CD4-positive, alpha-beta memory T cell (primary cell): ENCODE measurements around the gene TTC7B. TPM values are rescaled to one million over a fixed set of nuclear protein-coding genes. Genes with fewer than 3 reads are reported as not detected.

Experiments used
- CTCF ChIA-PET: fragments of 350-600 bp; sonication (Branson Sonifier 250); formaldehyde crosslinking; loops from one replicate; lab custom pipeline; 2021; ENCODE audit warnings: inconsistent platforms; ENCODE audit not compliant: partially characterized antibody; lab: Charles Lee
- POLR2A ChIA-PET: fragments of 350-600 bp; sonication (Branson Sonifier 250); formaldehyde crosslinking; loops from one replicate; lab custom pipeline; 2021; ENCODE audit not compliant: partially characterized antibody; lab: Charles Lee
- DNase-seq, 5 donors: peaks; one replicate each; pipeline versions ENCODE4 v3.0.0 to v3.0.0-alpha.2; 2020 to 2022; ENCODE audit warnings: mixed read lengths in 1 of 5
- H3K27ac ChIP-seq: one replicate; pipeline ENCODE4 v1.7.0; 2013; ENCODE audit warnings: low read depth, low read length
- H3K27me3 ChIP-seq: 2 replicates; pipeline ENCODE4 v1.7.0; 2013; ENCODE audit warnings: mild to moderate bottlenecking, low read length, moderate library complexity; ENCODE audit not compliant: insufficient read depth
- H3K36me3 ChIP-seq: 2 replicates; pipeline ENCODE4 v1.7.0; 2013; ENCODE audit warnings: mild to moderate bottlenecking, low read length, moderate library complexity; ENCODE audit not compliant: insufficient read depth
- H3K4me1 ChIP-seq: 2 replicates; pipeline ENCODE4 v1.7.0; 2013; ENCODE audit warnings: mild to moderate bottlenecking, low read length, moderate library complexity; ENCODE audit not compliant: insufficient read depth
- H3K4me3 ChIP-seq, 2 donors: one replicate each; pipeline ENCODE4 v1.7.0; 2013; ENCODE audit warnings: low read length in 2 of 2, mild to moderate bottlenecking in 1 of 2
- H3K9me3 ChIP-seq, 2 donors: one replicate each; pipeline ENCODE4 v1.7.0; 2013; ENCODE audit warnings: low read length in 2 of 2, control low read depth in 1 of 2; ENCODE audit not compliant: control insufficient read depth in 1 of 2
- H3K27ac Mint-ChIP-seq, 7 donors: one replicate each; pipeline ENCODE4 v1.8.0; 2020 to 2021; ENCODE audit warnings: mixed read lengths in 7 of 7, mild to moderate bottlenecking in 6 of 7, inconsistent platforms in 3 of 7, moderate library complexity in 3 of 7
- H3K27me3 Mint-ChIP-seq, 2 donors: one replicate each; pipeline ENCODE4 v1.8.0; 2020 to 2021; ENCODE audit warnings: mixed read lengths in 2 of 2
- H3K36me3 Mint-ChIP-seq, 2 donors: one replicate each; pipeline ENCODE4 v1.8.0; 2020 to 2021; ENCODE audit warnings: mixed read lengths in 2 of 2, inconsistent platforms in 1 of 2, mild to moderate bottlenecking in 1 of 2
- H3K4me1 Mint-ChIP-seq, 4 donors: one replicate each; pipeline ENCODE4 v1.8.0; 2020 to 2021; ENCODE audit warnings: mixed read lengths in 4 of 4, mild to moderate bottlenecking in 1 of 4
- H3K4me3 Mint-ChIP-seq, 8 donors: one replicate each; pipeline ENCODE4 v1.8.0; 2020 to 2021; ENCODE audit warnings: mixed read lengths in 8 of 8, mild to moderate bottlenecking in 7 of 8, moderate library complexity in 6 of 8, inconsistent platforms in 3 of 8
- H3K9me3 Mint-ChIP-seq, 8 donors: one replicate each; pipeline ENCODE4 v1.8.0; 2020 to 2021; ENCODE audit warnings: mixed read lengths in 8 of 8, mild to moderate bottlenecking in 5 of 8, inconsistent platforms in 3 of 8, moderate library complexity in 1 of 8
- intact Hi-C: fragments of 100-400 bp; cut with micrococcal nuclease; formaldehyde crosslinking; loops from one replicate; pipeline ENCODE4 v1.15.1; 2023
- polyA plus RNA-seq, 2 donors: library from polyadenylated mRNA; unstranded; fragments of 300-500 nt; fragmentation: Illumina TruSeq; gene quantifications; one replicate each; pipeline ENCODE4 v1.2.3, GENCODE V29; 2021
- total RNA-seq, 2 experiments: library from RNA; stranded (reverse); gene quantifications; one replicate each; pipeline ENCODE4 v1.2.3, GENCODE V29; 2021

Gene TTC7B
- total and polyA plus RNA-seq, 4 experiments from 2014 or later, result 0.30 to 1.9 (median 1.5) TPM; not detected in 1

- ChIA-PET CTCF (interaction anchor here (1.0 to 1.6 kb wide), 3 partner anchors 9 to 37 kb away, joined by 3 to 6 read pairs (median 4); no protein-coding TSS in a partner anchor), POLR2A (no interaction called here)
Measured at GRCh38 chr14:90795744-90796143, 20.5 kb downstream of the TTC7B start.

GRCh38 chr14:90791486-90791885 lies 24.7 kb downstream of the TTC7B start:
- no peak overlapping the region for H3K4me3 ChIP-seq
- Mint-ChIP-seq H3K36me3 (no peaks in the 10 kb centered on the region), H3K4me1 (no peaks in the 10 kb centered on the region), H3K4me3 (no peak overlapping the region), H3K27me3 (no peaks in the 10 kb centered on the region), H3K9me3 (no peaks in the 10 kb centered on the region), H3K27ac (no peak overlapping the region)
- DNase-seq, result no peak
- POLR2A ChIA-PET, result no interaction called here
- H3K27me3 ChIP-seq, result no peaks in the 10 kb centered on the region
- no peaks in the 10 kb centered on the region for H3K36me3 ChIP-seq
- no peaks in the 10 kb centered on the region for H3K9me3 ChIP-seq
- no peak overlapping the region for H3K27ac ChIP-seq
- intact Hi-C loops, result no loop called here
- CTCF ChIA-PET, result no interaction called here
- no peaks in the 10 kb centered on the region for H3K4me1 ChIP-seq

More at GRCh38 chr14:90795744-90796143, 20.5 kb downstream of the TTC7B start:
- no peak overlapping the region for H3K27ac ChIP-seq
- no peaks in the 10 kb centered on the region for H3K27me3 ChIP-seq
- no peak overlapping the region for H3K4me3 ChIP-seq
- DNase-seq, result no peak
- no peaks in the 10 kb centered on the region for H3K4me1 ChIP-seq
- Mint-ChIP-seq H3K27me3 (no peaks in the 10 kb centered on the region), H3K9me3 (no peaks in the 10 kb centered on the region), H3K36me3 (no peaks in the 10 kb centered on the region), H3K4me1 (peaks cover 0 to 3% (median 0%) of the 10 kb centered on the region in 4 donors), H3K4me3 (no peak overlapping the region), H3K27ac (no peak overlapping the region)
- no peaks in the 10 kb centered on the region for H3K9me3 ChIP-seq
- H3K36me3 ChIP-seq, result no peaks in the 10 kb centered on the region
- intact Hi-C loops, result no loop called here

- Mint-ChIP-seq H3K9me3 (no peaks in the 10 kb centered on the region), H3K4me3 (no peak overlapping the region), H3K4me1 (no peaks in the 10 kb centered on the region), H3K27ac (no peak overlapping the region), H3K36me3 (no peaks in the 10 kb centered on the region), H3K27me3 (no peaks in the 10 kb centered on the region)
- H3K4me1 ChIP-seq, result no peaks in the 10 kb centered on the region
- no peaks in the 10 kb centered on the region for H3K27me3 ChIP-seq
- POLR2A ChIA-PET, result no interaction called here
- no peak overlapping the region for H3K27ac ChIP-seq
- no peak for DNase-seq
- H3K9me3 ChIP-seq, result no peaks in the 10 kb centered on the region
- intact Hi-C loops, result no loop called here
- H3K4me3 ChIP-seq, result no peak overlapping the region
- CTCF ChIA-PET, result no interaction called here
- no peaks in the 10 kb centered on the region for H3K36me3 ChIP-seq
Measured at GRCh38 chr14:90788031-90788430, 28.2 kb downstream of the TTC7B start.

- H3K27ac Mint-ChIP-seq, result no peak overlapping the region
- Histone ChIP-seq H3K9me3 (no peaks in the 10 kb centered on the region), H3K27me3 (no peaks in the 10 kb centered on the region), H3K27ac (no peak overlapping the region), H3K4me1 (no peaks in the 10 kb centered on the region), H3K36me3 (no peaks in the 10 kb centered on the region), H3K4me3 (no peak overlapping the region)
- intact Hi-C loops, result no loop called here
- ChIA-PET CTCF (interaction anchor here (1.1 kb wide), 1 partner anchor 9 kb away, joined by 4 read pairs; no protein-coding TSS in a partner anchor), POLR2A (no interaction called here)
- no peak overlapping the region for H3K4me3 Mint-ChIP-seq
- no peaks in the 10 kb centered on the region for H3K36me3 Mint-ChIP-seq
- no peaks in the 10 kb centered on the region for H3K4me1 Mint-ChIP-seq
- H3K27me3 Mint-ChIP-seq, result no peaks in the 10 kb centered on the region
- no peak for DNase-seq
- H3K9me3 Mint-ChIP-seq, result no peaks in the 10 kb centered on the region
Measured at GRCh38 chr14:90785876-90786450, 30.3 kb downstream of the TTC7B start.

- Histone ChIP-seq H3K4me1 (no peaks in the 10 kb centered on the region), H3K4me3 (no peak overlapping the region), H3K36me3 (no peaks in the 10 kb centered on the region), H3K9me3 (no peaks in the 10 kb centered on the region), H3K27me3 (no peaks in the 10 kb centered on the region), H3K27ac (no peak overlapping the region)
- CTCF ChIA-PET, result interaction anchor here (1.1 kb wide), 1 partner anchor 10 kb away, joined by 4 read pairs; no protein-coding TSS in a partner anchor
- no peaks in the 10 kb centered on the region for H3K27me3 Mint-ChIP-seq
- H3K36me3 Mint-ChIP-seq, result no peaks in the 10 kb centered on the region
- intact Hi-C loops, result no loop called here
- POLR2A ChIA-PET, result no interaction called here
- no peak overlapping the region for H3K4me3 Mint-ChIP-seq
- H3K4me1 Mint-ChIP-seq, result no peaks in the 10 kb centered on the region
- H3K9me3 Mint-ChIP-seq, result no peaks in the 10 kb centered on the region
- peak overlapping the region in 1 of 7 donors; percentile 29 for H3K27ac Mint-ChIP-seq
- no peak for DNase-seq
Measured at GRCh38 chr14:90785471-90785870, 30.8 kb downstream of the TTC7B start.

GRCh38 chr14:90784621-90785270 lies 31.5 kb downstream of the TTC7B start:
- Histone ChIP-seq H3K36me3 (no peaks in the 10 kb centered on the region), H3K27me3 (no peaks in the 10 kb centered on the region), H3K9me3 (no peaks in the 10 kb centered on the region), H3K4me1 (no peaks in the 10 kb centered on the region), H3K4me3 (no peak overlapping the region), H3K27ac (no peak overlapping the region)
- no peaks in the 10 kb centered on the region for H3K36me3 Mint-ChIP-seq
- no peaks in the 10 kb centered on the region for H3K9me3 Mint-ChIP-seq
- ChIA-PET CTCF (no interaction called here), POLR2A (no interaction called here)
- intact Hi-C loops, result no loop called here
- no peak for DNase-seq
- no peak overlapping the region for H3K4me3 Mint-ChIP-seq
- H3K27ac Mint-ChIP-seq, result no peak overlapping the region
- no peaks in the 10 kb centered on the region for H3K4me1 Mint-ChIP-seq
- no peaks in the 10 kb centered on the region for H3K27me3 Mint-ChIP-seq

- Histone ChIP-seq H3K4me3 (no peak overlapping the region), H3K27me3 (no peaks in the 10 kb centered on the region), H3K9me3 (no peaks in the 10 kb centered on the region), H3K36me3 (no peaks in the 10 kb centered on the region), H3K27ac (no peak overlapping the region), H3K4me1 (no peaks in the 10 kb centered on the region)
- no peak for DNase-seq
- no peaks in the 10 kb centered on the region for H3K4me1 Mint-ChIP-seq
- H3K9me3 Mint-ChIP-seq, result no peaks in the 10 kb centered on the region
- no peak overlapping the region for H3K4me3 Mint-ChIP-seq
- H3K36me3 Mint-ChIP-seq, result no peaks in the 10 kb centered on the region
- CTCF ChIA-PET, result no interaction called here
- intact Hi-C loops, result no loop called here
- no peaks in the 10 kb centered on the region for H3K27me3 Mint-ChIP-seq
- no peak overlapping the region for H3K27ac Mint-ChIP-seq
- POLR2A ChIA-PET, result no interaction called here
Measured at GRCh38 chr14:90783344-90783743, 32.9 kb downstream of the TTC7B start.
